Measurements from ENCODE around the gene CD200. TPM values are rescaled to one million over a fixed set of nuclear protein-coding genes. Genes with fewer than 3 reads are reported as not detected.

The CD200 gene
- total RNA-seq, 1 donor from 2014 or later: 1.1 TPM

GRCh38 chr3:112334691-112335433 is 1.9 kb downstream of the CD200 start:
- peaks cover 29% of the 10 kb centered on the region for H3K27me3 ChIP-seq (ENCODE audit: low read depth)
- H3K36me3 ChIP-seq: no peaks in the 10 kb centered on the region
- peak overlapping the region; percentile 63 for H3K4me3 ChIP-seq
- no peak for DNase-seq
- intact Hi-C loops (cut with micrococcal nuclease): no loop called here
- peaks cover 13% of the 10 kb centered on the region for H3K4me1 ChIP-seq
- no peak for TF ChIP-seq CTCF (IDR thresholded peaks at IDR 0.05; ENCODE audit: borderline replicate concordance)
- peak overlapping the region; percentile 74 for H3K27ac ChIP-seq (replicated peaks)
- H3K9me3 ChIP-seq (replicated peaks): no peaks in the 10 kb centered on the region

GRCh38 chr3:112335434-112335781 is 2.5 kb downstream of the CD200 start:
- intact Hi-C loops (cut with micrococcal nuclease): no loop called here
- H3K4me1 ChIP-seq: peaks cover 13% of the 10 kb centered on the region
- no peak overlapping the region for H3K4me3 ChIP-seq
- H3K36me3 ChIP-seq: no peaks in the 10 kb centered on the region
- TF ChIP-seq CTCF (IDR thresholded peaks at IDR 0.05; ENCODE audit: borderline replicate concordance): no peak
- peak overlapping the region; percentile 74 for H3K27ac ChIP-seq (replicated peaks)
- DNase-seq: no peak
- peaks cover 29% of the 10 kb centered on the region for H3K27me3 ChIP-seq (ENCODE audit: low read depth)
- H3K9me3 ChIP-seq (replicated peaks): no peaks in the 10 kb centered on the region

- no peak for TF ChIP-seq CTCF (IDR thresholded peaks at IDR 0.05; ENCODE audit: borderline replicate concordance)
- peaks cover 11% of the 10 kb centered on the region for H3K27me3 ChIP-seq (ENCODE audit: low read depth)
- H3K4me3 ChIP-seq: no peak overlapping the region
- H3K36me3 ChIP-seq: no peaks in the 10 kb centered on the region
- peaks cover 7% of the 10 kb centered on the region for H3K4me1 ChIP-seq
- H3K27ac ChIP-seq (replicated peaks): no peak overlapping the region
- intact Hi-C loops (cut with micrococcal nuclease): no loop called here
- H3K9me3 ChIP-seq (replicated peaks): peaks cover 5% of the 10 kb centered on the region
- no peak for DNase-seq
Observed at GRCh38 chr3:112338021-112338726, 5.2 kb downstream of the CD200 start.

GRCh38 chr3:112338727-112339056 is 5.7 kb downstream of the CD200 start:
- intact Hi-C loops (cut with micrococcal nuclease): no loop called here
- no peak overlapping the region for H3K27ac ChIP-seq (replicated peaks)
- peaks cover 3% of the 10 kb centered on the region for H3K4me1 ChIP-seq
- no peaks in the 10 kb centered on the region for H3K36me3 ChIP-seq
- DNase-seq: no peak
- no peak for TF ChIP-seq CTCF (IDR thresholded peaks at IDR 0.05; ENCODE audit: borderline replicate concordance)
- peaks cover 6% of the 10 kb centered on the region for H3K27me3 ChIP-seq (ENCODE audit: low read depth)
- H3K4me3 ChIP-seq: no peak overlapping the region
- H3K9me3 ChIP-seq (replicated peaks): peaks cover 10% of the 10 kb centered on the region

DNA sequence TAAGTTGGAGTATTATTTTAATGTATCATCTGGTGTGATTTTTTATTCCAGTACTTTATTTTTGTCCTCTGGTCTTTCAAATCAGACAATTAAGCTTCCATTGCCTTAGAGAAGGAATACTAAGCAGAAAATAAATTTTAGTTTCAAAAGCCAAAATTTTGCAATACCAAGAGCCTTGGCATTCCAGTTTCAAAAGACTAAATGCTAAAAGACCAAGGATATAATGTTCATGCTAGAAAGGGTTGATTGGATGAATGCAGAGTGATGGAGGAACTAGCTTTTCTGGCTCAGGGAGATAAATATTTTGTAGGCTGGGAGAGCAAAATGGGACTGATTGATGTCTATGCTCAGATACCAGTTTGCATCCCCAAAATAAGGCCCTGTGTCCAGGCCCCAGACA is 6.2 kb downstream of the CD200 start:
- Histone ChIP-seq H3K27me3 (ENCODE audit: low read depth) (peaks cover 5% of the 10 kb centered on the region), H3K27ac (replicated peaks) (no peak overlapping the region), H3K36me3 (no peaks in the 10 kb centered on the region), H3K4me3 (no peak overlapping the region), H3K9me3 (replicated peaks) (peaks cover 15% of the 10 kb centered on the region), H3K4me1 (peaks cover 3% of the 10 kb centered on the region)
- intact Hi-C loops (cut with micrococcal nuclease): no loop called here
- DNase-seq: no peak
- TF ChIP-seq CTCF (IDR thresholded peaks at IDR 0.05; ENCODE audit: borderline replicate concordance): no peak
